Skin of body (tissue), 2 donors: Measurements from ENCODE around the gene MOB3A. TPM values are rescaled to one million over a fixed set of nuclear protein-coding genes. Genes with fewer than 3 reads are reported as not detected.

ENCODE experiments used
- DNase-seq: peaks from one replicate; lab custom pipeline; 2025; lab: John Stamatoyannopoulos, UW
- total RNA-seq: library from RNA; depleted of rRNA; stranded (reverse); fragments of >200 nt; gene quantifications from one replicate; pipeline ENCODE4 v1.2.3, GENCODE V29; 2014

MOB3A gene
- total RNA-seq, 1 donor from 2014 or later: 16.2 TPM

GRCh38 chr19:2047076-2047448, 49.1 kb downstream of the MOB3A start:
- DNase-seq: no peak

GRCh38 chr19:2046046-2046907, 49.8 kb downstream of the MOB3A start:
- DNase-seq: no peak

GRCh38 chr19:2045501-2046045, 50.6 kb downstream of the MOB3A start:
- DNase-seq: no peak

GRCh38 chr19:2044709-2045500, 51.2 kb downstream of the MOB3A start:
- DNase-seq: no peak

GRCh38 chr19:2043961-2044708, 52.0 kb downstream of the MOB3A start:
- no peak for DNase-seq

- DNase-seq: no peak
Observed at GRCh38 chr19:2043251-2043641, 52.9 kb downstream of the MOB3A start.

GRCh38 chr19:2042485-2043250, 53.5 kb downstream of the MOB3A start:
- no peak for DNase-seq

GRCh38 chr19:2041683-2042484, 54.2 kb downstream of the MOB3A start:
- peak; percentile 87 for DNase-seq

GRCh38 chr19:2041433-2041682, 54.8 kb downstream of the MOB3A start:
- DNase-seq: no peak

- no peak for DNase-seq
Observed at GRCh38 chr19:2040647-2041432, 55.3 kb downstream of the MOB3A start.

- DNase-seq: no peak
Observed at GRCh38 chr19:2039959-2040646, 56.0 kb downstream of the MOB3A start.

- DNase-seq: no peak
Observed at GRCh38 chr19:2039089-2039958, 56.8 kb downstream of the MOB3A start.

- no peak for DNase-seq
Observed at GRCh38 chr19:2038284-2039088, 57.6 kb downstream of the MOB3A start.

GRCh38 chr19:2037651-2038255, 58.4 kb downstream of the MOB3A start:
- no peak for DNase-seq

- DNase-seq: no peak
Observed at GRCh38 chr19:2036424-2036823, 59.7 kb downstream of the MOB3A start.

GRCh38 chr19:2035590-2035991, 60.5 kb downstream of the MOB3A start:
- no peak for DNase-seq
